Neutrophil (primary cell): Measurements from ENCODE around the gene CNGA3.

Source experiments
- H3K27ac ChIP-seq: fragments of 200-600 bp; sonication (generic); 2 replicates; pipeline ENCODE4 v1.5.1; 2016; ENCODE audit warnings: mild to moderate bottlenecking, moderate library complexity
- H3K27me3 ChIP-seq: fragments of 200-600 bp; sonication (generic); 2 replicates; pipeline ENCODE4 v1.6.0; 2016; ENCODE audit warnings: mild to moderate bottlenecking
- H3K36me3 ChIP-seq: fragments of 200-600 bp; sonication (generic); 2 replicates; pipeline ENCODE4 v1.5.1; 2017
- H3K4me1 ChIP-seq, 2 experiments: fragments of 200-600 bp in 1 of 2; sonication (generic) in 1 of 2; 1 replicate in 1 of 2; 2 replicates in 1 of 2; pipeline versions ENCODE4 v1.5.1 to v1.6.1; 2013 to 2016; ENCODE audit warnings: low read depth in 1 of 2, low read length in 1 of 2, mild to moderate bottlenecking in 1 of 2, moderate library complexity in 1 of 2; ENCODE audit not compliant: control insufficient read depth in 1 of 2, insufficient read depth in 1 of 2
- H3K4me3 ChIP-seq, 2 experiments: fragments of 200-600 bp in 1 of 2; sonication (generic) in 1 of 2; 1 replicate in 1 of 2; 2 replicates in 1 of 2; pipeline ENCODE4 v1.5.1; 2013 to 2016; ENCODE audit warnings: low read depth in 1 of 2, low read length in 1 of 2, mild to moderate bottlenecking in 1 of 2, moderate library complexity in 1 of 2
- H3K9me3 ChIP-seq: fragments of 200-600 bp; sonication (generic); 2 replicates; pipeline ENCODE4 v1.5.1; 2016
- TF ChIP-seq, protein P1 (sequence below): fragments of 200-600 bp; sonication (generic); IDR thresholded peaks from 2 replicates; pipeline ENCODE4 v1.5.1; 2016; ENCODE audit warnings: antibody characterized with exemption

The CNGA3 gene

GRCh38 chr2:98399140-98399539 lies 52.9 kb downstream of the CNGA3 start:
- no peaks in the 10 kb centered on the region for H3K36me3 ChIP-seq
- TF ChIP-seq, protein P1, sequence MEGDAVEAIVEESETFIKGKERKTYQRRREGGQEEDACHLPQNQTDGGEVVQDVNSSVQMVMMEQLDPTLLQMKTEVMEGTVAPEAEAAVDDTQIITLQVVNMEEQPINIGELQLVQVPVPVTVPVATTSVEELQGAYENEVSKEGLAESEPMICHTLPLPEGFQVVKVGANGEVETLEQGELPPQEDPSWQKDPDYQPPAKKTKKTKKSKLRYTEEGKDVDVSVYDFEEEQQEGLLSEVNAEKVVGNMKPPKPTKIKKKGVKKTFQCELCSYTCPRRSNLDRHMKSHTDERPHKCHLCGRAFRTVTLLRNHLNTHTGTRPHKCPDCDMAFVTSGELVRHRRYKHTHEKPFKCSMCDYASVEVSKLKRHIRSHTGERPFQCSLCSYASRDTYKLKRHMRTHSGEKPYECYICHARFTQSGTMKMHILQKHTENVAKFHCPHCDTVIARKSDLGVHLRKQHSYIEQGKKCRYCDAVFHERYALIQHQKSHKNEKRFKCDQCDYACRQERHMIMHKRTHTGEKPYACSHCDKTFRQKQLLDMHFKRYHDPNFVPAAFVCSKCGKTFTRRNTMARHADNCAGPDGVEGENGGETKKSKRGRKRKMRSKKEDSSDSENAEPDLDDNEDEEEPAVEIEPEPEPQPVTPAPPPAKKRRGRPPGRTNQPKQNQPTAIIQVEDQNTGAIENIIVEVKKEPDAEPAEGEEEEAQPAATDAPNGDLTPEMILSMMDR: no peak
- no peaks in the 10 kb centered on the region for H3K4me1 ChIP-seq
- peaks cover 57% of the 10 kb centered on the region for H3K27me3 ChIP-seq
- no peak overlapping the region for H3K4me3 ChIP-seq
- H3K27ac ChIP-seq: no peak overlapping the region
- H3K9me3 ChIP-seq: no peaks in the 10 kb centered on the region

- Histone ChIP-seq H3K27ac (no peak overlapping the region), H3K4me3 (no peak overlapping the region), H3K4me1 (no peaks in the 10 kb centered on the region), H3K9me3 (no peaks in the 10 kb centered on the region), H3K36me3 (no peaks in the 10 kb centered on the region), H3K27me3 (peaks cover 54% of the 10 kb centered on the region)
- TF ChIP-seq, protein P1: no peak
Measured at GRCh38 chr2:98403878-98404277, 57.6 kb downstream of the CNGA3 start.

- Histone ChIP-seq H3K4me3 (no peak overlapping the region), H3K36me3 (no peaks in the 10 kb centered on the region), H3K4me1 (no peaks in the 10 kb centered on the region), H3K9me3 (no peaks in the 10 kb centered on the region), H3K27ac (no peak overlapping the region), H3K27me3 (peaks cover 45% of the 10 kb centered on the region)
- TF ChIP-seq, protein P1: no peak
Measured at GRCh38 chr2:98404556-98405250, 58.4 kb downstream of the CNGA3 start.

DNA sequence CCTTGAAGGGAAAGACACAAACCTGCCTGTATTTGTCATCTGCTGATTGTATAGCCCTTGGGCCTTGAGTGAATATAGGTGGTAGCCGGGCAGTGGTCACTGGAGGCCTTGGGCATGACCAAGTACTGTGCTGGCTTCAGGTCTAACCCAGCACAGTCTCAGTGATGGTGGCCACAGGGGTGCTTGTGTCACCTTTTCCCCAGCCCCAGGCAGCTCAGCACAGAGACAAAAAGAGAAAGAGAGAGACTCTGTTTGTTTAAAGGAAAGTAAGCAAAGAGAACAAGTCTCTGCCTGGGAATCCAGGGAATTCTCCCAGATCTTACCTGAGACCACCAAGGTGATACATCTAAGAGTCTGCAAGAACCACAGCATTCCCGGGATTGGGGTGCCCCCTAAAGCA lies 59.0 kb downstream of the CNGA3 start:
- TF ChIP-seq, protein P1: no peak
- Histone ChIP-seq H3K9me3 (no peaks in the 10 kb centered on the region), H3K4me3 (no peak overlapping the region), H3K4me1 (no peaks in the 10 kb centered on the region), H3K27me3 (peaks cover 39% of the 10 kb centered on the region), H3K27ac (no peak overlapping the region), H3K36me3 (no peaks in the 10 kb centered on the region)

DNA sequence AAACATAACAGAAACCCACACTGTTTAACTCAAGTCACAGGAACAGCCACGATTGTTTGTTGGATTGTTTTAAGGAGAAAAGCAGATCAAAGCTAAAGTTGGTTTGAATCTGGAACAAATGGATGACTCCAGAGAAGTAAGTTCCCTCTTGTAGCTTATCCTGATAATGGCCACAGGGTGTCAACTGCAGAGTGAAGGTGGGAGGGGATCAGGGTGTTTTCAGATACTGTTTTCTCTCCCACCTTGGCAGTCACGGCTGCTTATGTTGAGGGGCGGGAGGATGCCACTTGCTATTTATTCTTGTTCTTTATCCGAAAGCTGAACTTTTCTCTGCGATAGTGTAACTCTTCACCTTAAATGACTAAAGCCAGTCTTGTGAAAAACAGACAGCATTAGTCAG lies 61.9 kb downstream of the CNGA3 start:
- TF ChIP-seq, protein P1: no peak
- Histone ChIP-seq H3K36me3 (no peaks in the 10 kb centered on the region), H3K27ac (no peak overlapping the region), H3K4me1 (peaks cover 0 to 2% of the 10 kb centered on the region in 2 experiments), H3K9me3 (no peaks in the 10 kb centered on the region), H3K27me3 (peaks cover 12% of the 10 kb centered on the region), H3K4me3 (no peak overlapping the region)
